ENCODE data around the gene GRM7.

GRCh38 chr3:7520059-7520458 lies 659.1 kb downstream of the GRM7 start:
- TF ChIP-seq, protein P1, sequence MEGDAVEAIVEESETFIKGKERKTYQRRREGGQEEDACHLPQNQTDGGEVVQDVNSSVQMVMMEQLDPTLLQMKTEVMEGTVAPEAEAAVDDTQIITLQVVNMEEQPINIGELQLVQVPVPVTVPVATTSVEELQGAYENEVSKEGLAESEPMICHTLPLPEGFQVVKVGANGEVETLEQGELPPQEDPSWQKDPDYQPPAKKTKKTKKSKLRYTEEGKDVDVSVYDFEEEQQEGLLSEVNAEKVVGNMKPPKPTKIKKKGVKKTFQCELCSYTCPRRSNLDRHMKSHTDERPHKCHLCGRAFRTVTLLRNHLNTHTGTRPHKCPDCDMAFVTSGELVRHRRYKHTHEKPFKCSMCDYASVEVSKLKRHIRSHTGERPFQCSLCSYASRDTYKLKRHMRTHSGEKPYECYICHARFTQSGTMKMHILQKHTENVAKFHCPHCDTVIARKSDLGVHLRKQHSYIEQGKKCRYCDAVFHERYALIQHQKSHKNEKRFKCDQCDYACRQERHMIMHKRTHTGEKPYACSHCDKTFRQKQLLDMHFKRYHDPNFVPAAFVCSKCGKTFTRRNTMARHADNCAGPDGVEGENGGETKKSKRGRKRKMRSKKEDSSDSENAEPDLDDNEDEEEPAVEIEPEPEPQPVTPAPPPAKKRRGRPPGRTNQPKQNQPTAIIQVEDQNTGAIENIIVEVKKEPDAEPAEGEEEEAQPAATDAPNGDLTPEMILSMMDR (IDR thresholded peaks at IDR 0.05), result no peak
- no peak for TF ChIP-seq POLR2A (IDR thresholded peaks at IDR 0.05)
